Loucy (cell line): ENCODE data around the gene CCL17.

Source experiments
- H2AFZ ChIP-seq: fragments of 200-600 bp; sonication (generic); 2 replicates; pipeline ENCODE4 v1.6.0; 2016; ENCODE audit warnings: antibody characterized with exemption, mild to moderate bottlenecking, low read length, moderate library complexity
- H3F3A ChIP-seq: fragments of 200-600 bp; 2 replicates; pipeline ENCODE4 v1.6.0; 2016; ENCODE audit warnings: antibody characterized with exemption, low read depth, mild to moderate bottlenecking
- H3K27me3 ChIP-seq: fragments of 200-600 bp; sonication (generic); 2 replicates; pipeline ENCODE4 v1.6.1; 2014; ENCODE audit warnings: low read length, mild to moderate bottlenecking; ENCODE audit not compliant: insufficient read depth, poor library complexity, severe bottlenecking
- H3K36me3 ChIP-seq: fragments of 200-600 bp; sonication (generic); 2 replicates; pipeline ENCODE4 v1.6.1; 2016; ENCODE audit warnings: low read length; ENCODE audit not compliant: insufficient read depth
- H3K4me1 ChIP-seq: fragments of 200-600 bp; sonication (generic); 2 replicates; pipeline ENCODE4 v1.5.1; 2014; ENCODE audit warnings: low read length, mild to moderate bottlenecking; ENCODE audit not compliant: insufficient read depth, poor library complexity, severe bottlenecking
- H3K4me2 ChIP-seq: fragments of 200-600 bp; sonication (generic); 2 replicates; pipeline ENCODE4 v1.6.0; 2014; ENCODE audit warnings: antibody characterized with exemption, low read length, low read depth, mild to moderate bottlenecking; ENCODE audit not compliant: poor library complexity, severe bottlenecking
- H3K4me3 ChIP-seq: fragments of 200-600 bp; sonication (generic); 2 replicates; pipeline ENCODE4 v1.5.1; 2014; ENCODE audit warnings: low read length, mild to moderate bottlenecking, mixed read lengths; ENCODE audit not compliant: poor library complexity, severe bottlenecking
- H3K79me2 ChIP-seq: fragments of 200-600 bp; sonication (generic); 2 replicates; pipeline ENCODE4 v1.6.1; 2014; ENCODE audit warnings: low read length; ENCODE audit not compliant: insufficient read depth
- H3K9ac ChIP-seq: fragments of 200-600 bp; sonication (generic); 2 replicates; pipeline ENCODE4 v1.6.0; 2014; ENCODE audit warnings: mild to moderate bottlenecking, low read depth, low read length, moderate library complexity; ENCODE audit not compliant: poor library complexity, severe bottlenecking
- H3K9me2 ChIP-seq: fragments of 200-600 bp; sonication (generic); replicated peaks from 2 replicates; pipeline ENCODE4 v1.6.1; 2016; ENCODE audit warnings: low read depth, low read length, mixed read lengths
- H3K9me3 ChIP-seq: fragments of 200-600 bp; sonication (generic); 2 replicates; pipeline ENCODE4 v1.6.1; 2014; ENCODE audit warnings: mild to moderate bottlenecking, antibody characterized with exemption, low read length, low read depth; ENCODE audit not compliant: insufficient read depth
- H4K20me1 ChIP-seq: fragments of 200-600 bp; sonication (generic); 2 replicates; pipeline ENCODE4 v1.6.0; 2014; ENCODE audit warnings: antibody characterized with exemption, low read length, mild to moderate bottlenecking; ENCODE audit not compliant: insufficient read depth, poor library complexity, severe bottlenecking
- CTCF ChIP-seq: fragments of 200-600 bp; sonication (generic); conservative IDR thresholded peaks from 2 replicates; pipeline ENCODE4 v1.5.1; 2014; ENCODE audit warnings: mild to moderate bottlenecking, antibody characterized with exemption, low read length
- EZH2phosphoT487 ChIP-seq: fragments of 200-600 bp; IDR thresholded peaks from 2 replicates; pipeline ENCODE4 v1.6.1; 2018; ENCODE audit warnings: antibody characterized with exemption, mild to moderate bottlenecking, moderate library complexity, borderline replicate concordance

CCL17 gene

GRCh38 chr16:57391708-57392107, 12.9 kb upstream of the CCL17 start:
- no peak overlapping the region for H3K9ac ChIP-seq
- no peak overlapping the region for H2AFZ ChIP-seq
- no peaks in the 10 kb centered on the region for H3F3A ChIP-seq
- no peaks in the 10 kb centered on the region for H3K4me1 ChIP-seq
- no peak overlapping the region for H3K4me2 ChIP-seq
- no peaks in the 10 kb centered on the region for H4K20me1 ChIP-seq
- H3K27me3 ChIP-seq: no peaks in the 10 kb centered on the region
- no peaks in the 10 kb centered on the region for H3K9me3 ChIP-seq
- TF ChIP-seq EZH2phosphoT487 (no peak), CTCF (no peak)
- no peaks in the 10 kb centered on the region for H3K79me2 ChIP-seq
- H3K9me2 ChIP-seq: no peaks in the 10 kb centered on the region
- no peak overlapping the region for H3K4me3 ChIP-seq
- no peaks in the 10 kb centered on the region for H3K36me3 ChIP-seq

GRCh38 chr16:57392694-57393093, 11.9 kb upstream of the CCL17 start:
- no peak overlapping the region for H3K4me2 ChIP-seq
- H3K9ac ChIP-seq: no peak overlapping the region
- no peaks in the 10 kb centered on the region for H3K9me2 ChIP-seq
- H3K36me3 ChIP-seq: no peaks in the 10 kb centered on the region
- H4K20me1 ChIP-seq: no peaks in the 10 kb centered on the region
- TF ChIP-seq EZH2phosphoT487 (no peak), CTCF (no peak)
- H2AFZ ChIP-seq: no peak overlapping the region
- no peaks in the 10 kb centered on the region for H3K4me1 ChIP-seq
- no peaks in the 10 kb centered on the region for H3F3A ChIP-seq
- no peaks in the 10 kb centered on the region for H3K79me2 ChIP-seq
- H3K9me3 ChIP-seq: no peaks in the 10 kb centered on the region
- no peaks in the 10 kb centered on the region for H3K27me3 ChIP-seq
- H3K4me3 ChIP-seq: no peak overlapping the region

GRCh38 chr16:57394444-57394843, 10.1 kb upstream of the CCL17 start:
- Histone ChIP-seq H3K9ac (no peak overlapping the region), H3K9me2 (no peaks in the 10 kb centered on the region), H3K36me3 (no peaks in the 10 kb centered on the region), H3K79me2 (no peaks in the 10 kb centered on the region), H3K4me3 (no peak overlapping the region), H3K4me1 (no peaks in the 10 kb centered on the region), H2AFZ (no peak overlapping the region), H4K20me1 (no peaks in the 10 kb centered on the region), H3K9me3 (no peaks in the 10 kb centered on the region), H3F3A (no peaks in the 10 kb centered on the region), H3K4me2 (no peak overlapping the region), H3K27me3 (no peaks in the 10 kb centered on the region)
- TF ChIP-seq EZH2phosphoT487 (no peak), CTCF (no peak)
